ENCODE results near the gene RNASE11. TPM values are rescaled to one million over a fixed set of nuclear protein-coding genes. Genes with fewer than 3 reads are reported as not detected.

RNASE11 gene
- not detected for total RNA-seq

GRCh38 chr14:20587489-20588154, at the start of gene RNASE11:
RNASE11 (minus strand) TSS chr14:20588001.

GRCh38 chr14:20591235-20591634, 3.4 kb upstream of the RNASE11 start, which contains the start of gene RNASE12:
RNASE12 (minus strand) TSS chr14:20591376; CDS start chr14:20590723, 653 bp downstream.

GRCh38 chr14:20560961-20561360, 26.8 kb downstream of the RNASE11 start, which contains the start of gene RNASE9:
RNASE9 (minus strand) TSS chr14:20561047.

Other genes starting within 250 kb of the RNASE11 start
- gene PARP2, start 244.4 kb downstream of the RNASE11 start, total RNA-seq, result 30.4 TPM
- gene TEP1, start 174.5 kb downstream of the RNASE11 start, total RNA-seq, result 12.2 TPM
- under 0.01 TPM for gene KLHL33, start 151.8 kb downstream of the RNASE11 start, total RNA-seq
- 70.7 TPM for gene OSGEP, start 133.2 kb downstream of the RNASE11 start, total RNA-seq
- gene APEX1, start 132.8 kb downstream of the RNASE11 start, total RNA-seq, result 57.0 TPM
- 31.3 TPM for gene PIP4P1, start 126.6 kb downstream of the RNASE11 start, total RNA-seq
- 5.6 TPM for gene PNP, start 118.6 kb downstream of the RNASE11 start, total RNA-seq
- gene RNASE10, start 82.5 kb downstream of the RNASE11 start, total RNA-seq, result not detected
- not detected for gene RNASE9, start 27.0 kb downstream of the RNASE11 start, total RNA-seq
- not detected for gene RNASE12, start 3.4 kb upstream of the RNASE11 start, total RNA-seq
- not detected for gene OR6S1, start 53.7 kb upstream of the RNASE11 start, total RNA-seq
- gene RNASE4, start 96.6 kb upstream of the RNASE11 start, total RNA-seq, result 2.2 TPM
- gene ANG, start 100.8 kb upstream of the RNASE11 start, total RNA-seq, result 2.2 TPM
- not detected for gene EDDM3A, start 157.9 kb upstream of the RNASE11 start, total RNA-seq
- not detected for gene EDDM3B, start 180.4 kb upstream of the RNASE11 start, total RNA-seq
- not detected for gene RNASE6, start 193.3 kb upstream of the RNASE11 start, total RNA-seq
- 7.8 TPM for gene RNASE1, start 214.8 kb upstream of the RNASE11 start, total RNA-seq

Measured in parietal lobe (tissue), 1 donor.